ENCODE measurements around the gene USP17L11.
"Not testable (repeated sequence)": the region's sequence is repeated elsewhere in the genome, so short reads cannot be mapped to it uniquely, and the experiment has no call there.

DNA sequence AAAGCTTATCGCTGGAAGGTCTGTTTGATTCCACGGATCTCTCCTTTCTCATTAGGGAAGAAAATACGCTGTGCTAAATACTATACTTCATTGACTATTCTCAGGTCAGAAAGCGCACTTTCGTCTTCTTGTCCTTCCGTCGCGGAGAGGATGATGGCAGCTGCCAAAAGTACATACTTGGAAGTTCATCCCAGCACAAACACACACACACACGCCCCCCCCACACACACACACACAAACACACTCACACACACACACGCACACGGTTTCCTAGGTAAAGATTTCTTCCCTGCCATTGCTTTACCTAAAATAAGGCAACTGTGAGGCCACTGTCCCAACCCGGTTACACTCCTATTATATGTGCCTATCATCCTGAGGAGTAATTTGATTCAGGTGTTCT is 23.3 kb downstream of the USP17L11 start:
- TF ChIP-seq CTCF, POLR2A (IDR thresholded peaks at IDR 0.05): not testable (repeated sequence)

Measured in esophagus squamous epithelium (tissue), 4 donors.